RWPE2 (cell line): ENCODE data around the gene AK9.

Experiments used
- ATAC-seq: fragments of 200-7000 bp; cut with Tn5 transposase; 3 replicates; pipeline ENCODE4 v1.9.1; 2021; ENCODE audit warnings: low read depth
- DNase-seq: peaks from one replicate; pipeline ENCODE4 v3.0.0-alpha.2; 2020; ENCODE audit warnings: low spot score
- H3K27ac ChIP-seq: fragments of 450-650 bp; 2 replicates; pipeline ENCODE4 v1.5.1; 2017; ENCODE audit warnings: mild to moderate bottlenecking; ENCODE audit not compliant: poor library complexity, severe bottlenecking
- H3K27me3 ChIP-seq: fragments of 250-450 bp; sonication (Bioruptor Pico); 2 replicates; pipeline ENCODE4 v1.5.1; 2021; ENCODE audit warnings: mild to moderate bottlenecking, moderate library complexity; ENCODE audit not compliant: insufficient read depth, poor library complexity, severe bottlenecking
- H3K36me3 ChIP-seq: fragments of 250-450 bp; sonication (Bioruptor Pico); 2 replicates; pipeline ENCODE4 v1.5.1; 2020; ENCODE audit warnings: low read depth, mild to moderate bottlenecking, moderate library complexity
- H3K4me1 ChIP-seq: fragments of 250-450 bp; sonication (Bioruptor Pico); 2 replicates; pipeline ENCODE4 v1.5.1; 2021; ENCODE audit warnings: mild to moderate bottlenecking, moderate library complexity; ENCODE audit not compliant: insufficient read depth, poor library complexity, severe bottlenecking
- H3K4me3 ChIP-seq: fragments of 250-450 bp; sonication (Bioruptor Pico); 2 replicates; pipeline ENCODE4 v1.5.1; 2021; ENCODE audit warnings: mild to moderate bottlenecking, moderate library complexity; ENCODE audit not compliant: severe bottlenecking
- H3K9me3 ChIP-seq: fragments of 250-450 bp; sonication (Bioruptor Pico); 2 replicates; pipeline ENCODE4 v1.5.1; 2021; ENCODE audit warnings: mild to moderate bottlenecking, moderate library complexity; ENCODE audit not compliant: severe bottlenecking
- CTCF ChIP-seq: fragments of 450-650 bp; IDR thresholded peaks from one replicate; pipeline ENCODE4 v1.5.1; 2017; ENCODE audit warnings: mild to moderate bottlenecking, moderate library complexity; ENCODE audit not compliant: poor library complexity, severe bottlenecking

AK9 gene

GRCh38 chr6:109612268-109612667 lies 78.7 kb downstream of the AK9 start:
- Histone ChIP-seq H3K4me3 (no peak overlapping the region), H3K36me3 (no peaks in the 10 kb centered on the region), H3K4me1 (no peaks in the 10 kb centered on the region), H3K9me3 (no peaks in the 10 kb centered on the region), H3K27me3 (no peaks in the 10 kb centered on the region), H3K27ac (no peak overlapping the region)
- DNase-seq (no peak), ATAC-seq (no peak)
- TF ChIP-seq CTCF, result no peak

GRCh38 chr6:109611502-109611901 lies 79.5 kb downstream of the AK9 start:
- Histone ChIP-seq H3K27me3 (no peaks in the 10 kb centered on the region), H3K4me3 (no peak overlapping the region), H3K27ac (no peak overlapping the region), H3K36me3 (no peaks in the 10 kb centered on the region), H3K9me3 (no peaks in the 10 kb centered on the region), H3K4me1 (no peaks in the 10 kb centered on the region)
- no peak for DNase-seq
- no peak for ATAC-seq
- TF ChIP-seq CTCF, result no peak

- H3K36me3 ChIP-seq, result no peaks in the 10 kb centered on the region
- ATAC-seq (no peak), DNase-seq (no peak)
- no peak overlapping the region for H3K27ac ChIP-seq
- H3K27me3 ChIP-seq, result no peaks in the 10 kb centered on the region
- no peaks in the 10 kb centered on the region for H3K4me1 ChIP-seq
- no peaks in the 10 kb centered on the region for H3K9me3 ChIP-seq
- TF ChIP-seq CTCF, result no peak
- H3K4me3 ChIP-seq, result no peak overlapping the region
These were observed 80.4 kb downstream of the AK9 start for GRCh38 chr6:109610590-109610989.

- no peak overlapping the region for H3K27ac ChIP-seq
- no peaks in the 10 kb centered on the region for H3K27me3 ChIP-seq
- no peak for ATAC-seq
- no peak for TF ChIP-seq CTCF
- H3K4me3 ChIP-seq, result no peak overlapping the region
- no peaks in the 10 kb centered on the region for H3K36me3 ChIP-seq
- H3K9me3 ChIP-seq, result no peaks in the 10 kb centered on the region
- DNase-seq, result no peak
- H3K4me1 ChIP-seq, result no peaks in the 10 kb centered on the region
These were observed 81.3 kb downstream of the AK9 start for GRCh38 chr6:109609737-109610136.

GRCh38 chr6:109606359-109606758 lies 84.6 kb downstream of the AK9 start:
- Histone ChIP-seq H3K4me1 (no peaks in the 10 kb centered on the region), H3K9me3 (no peaks in the 10 kb centered on the region), H3K27me3 (no peaks in the 10 kb centered on the region), H3K36me3 (no peaks in the 10 kb centered on the region), H3K4me3 (no peak overlapping the region), H3K27ac (no peak overlapping the region)
- no peak for ATAC-seq
- no peak for DNase-seq
- no peak for TF ChIP-seq CTCF
